Activated CD8-positive, alpha-beta memory T cell treated with anti-CD3 and anti-CD28 coated beads, Interleukin-2, amount 50 U/mL, for 48 hours (primary cell): Measurements from ENCODE around the gene NDUFAF5.
"Not testable (repeated sequence)": the region's sequence is repeated elsewhere in the genome, so short reads cannot be mapped to it uniquely, and the experiment has no call there.

ENCODE experiments used
- DNase-seq: peaks from one replicate; pipeline ENCODE4 v3.0.0-alpha.2; 2020

NDUFAF5 gene

GRCh38 chr20:13784893-13785715 is at the start of gene NDUFAF5, which contains the start of gene ESF1:
Gene NDUFAF5 (plus strand): TSS chr20:13785028. CDS start chr20:13785069, 41 bp downstream.
Gene ESF1 (minus strand): TSS chr20:13784919. CDS start chr20:13783140, 1,779 bp downstream.
- peak; percentile 94 for DNase-seq

- DNase-seq, result no peak
Measured at GRCh38 chr20:13735826-13736225, 49.0 kb upstream of the NDUFAF5 start.

- DNase-seq, result no peak
Measured at GRCh38 chr20:13736436-13737191, 48.2 kb upstream of the NDUFAF5 start.

- not testable (repeated sequence) for DNase-seq
Measured at GRCh38 chr20:13738187-13738586, 46.6 kb upstream of the NDUFAF5 start.

- DNase-seq, result no peak
Measured at GRCh38 chr20:13739731-13740649, 44.8 kb upstream of the NDUFAF5 start.

- DNase-seq, result no peak
Measured at GRCh38 chr20:13741879-13742278, 42.9 kb upstream of the NDUFAF5 start.

- no peak for DNase-seq
Measured at GRCh38 chr20:13744352-13744751, 40.5 kb upstream of the NDUFAF5 start.

- DNase-seq, result no peak
Measured at GRCh38 chr20:13745784-13746183, 39.0 kb upstream of the NDUFAF5 start.

GRCh38 chr20:13749811-13750210 is 35.0 kb upstream of the NDUFAF5 start:
- no peak for DNase-seq

- no peak for DNase-seq
Measured at GRCh38 chr20:13753436-13754036, 31.3 kb upstream of the NDUFAF5 start.

GRCh38 chr20:13755809-13756208 is 29.0 kb upstream of the NDUFAF5 start:
- DNase-seq, result no peak

- no peak for DNase-seq
Measured at GRCh38 chr20:13756551-13756950, 28.3 kb upstream of the NDUFAF5 start.

- no peak for DNase-seq
Measured at GRCh38 chr20:13758884-13759283, 25.9 kb upstream of the NDUFAF5 start.

- not testable (repeated sequence) for DNase-seq
Measured at GRCh38 chr20:13760451-13760946, 24.3 kb upstream of the NDUFAF5 start.

GRCh38 chr20:13765299-13765698 is 19.5 kb upstream of the NDUFAF5 start:
- no peak for DNase-seq

GRCh38 chr20:13765868-13766416 is 18.9 kb upstream of the NDUFAF5 start:
- DNase-seq, result no peak

- DNase-seq, result no peak
Measured at GRCh38 chr20:13770141-13770540, 14.7 kb upstream of the NDUFAF5 start.

GRCh38 chr20:13771853-13772453 is 12.9 kb upstream of the NDUFAF5 start:
- DNase-seq, result no peak

GRCh38 chr20:13772529-13772928 is 12.3 kb upstream of the NDUFAF5 start:
- no peak for DNase-seq

- no peak for DNase-seq
Measured at GRCh38 chr20:13775867-13776266, 9.0 kb upstream of the NDUFAF5 start.

- DNase-seq, result no peak
Measured at GRCh38 chr20:13777171-13777601, 7.6 kb upstream of the NDUFAF5 start.
